GM13976 (cell line): ENCODE measurements around the gene REXO2.
A peak's percentile ranks its signal among the peaks of the same experiment; 100 is the strongest.

ENCODE experiments used
- DNase-seq: peaks from one replicate; pipeline ENCODE4 v3.0.0; 2012; ENCODE audit warnings: low spot score
- CTCF ChIP-seq: IDR thresholded peaks from 2 replicates; pipeline ENCODE4 v1.5.1; 2012; ENCODE audit warnings: borderline replicate concordance, mild to moderate bottlenecking; ENCODE audit not compliant: insufficient read depth; ENCODE audit errors: extremely low read depth, missing control alignments, control extremely low read depth
- in situ Hi-C: fragments of 300-500 bp; cut with MboI; formaldehyde crosslinking; loops from one replicate; pipeline ENCODE4 v1.12.0; 2022; ENCODE audit warnings: low sequenced_read_pairs, mixed read lengths, inconsistent platforms; ENCODE audit not compliant: unreplicated experiment

REXO2 gene

GRCh38 chr11:114399490-114400215, 39.6 kb upstream of the REXO2 start:
- in situ Hi-C loops = no loop called here
- TF ChIP-seq CTCF = no peak

GRCh38 chr11:114400216-114400914, 38.9 kb upstream of the REXO2 start, which contains the start of the genes C11orf71 and RBM7:
Gene C11orf71 (minus strand): TSS chr11:114400511. CDS start chr11:114400331, 180 bp downstream.
Gene RBM7 (plus strand): TSS chr11:114400666. CDS start chr11:114400672, 6 bp downstream.
- in situ Hi-C loops = no loop called here
- TF ChIP-seq CTCF = no peak
- peak; percentile 95 for DNase-seq

More at GRCh38 chr11:114399490-114400215, 39.6 kb upstream of the REXO2 start:
- no peak for DNase-seq

GRCh38 chr11:114400915-114401223, 38.4 kb upstream of the REXO2 start:
- no peak for TF ChIP-seq CTCF
- in situ Hi-C loops = no loop called here
- no peak for DNase-seq

- no peak for DNase-seq
- no peak for TF ChIP-seq CTCF
- in situ Hi-C loops = no loop called here
These were observed 38.0 kb upstream of the REXO2 start for GRCh38 chr11:114401311-114401710.

- TF ChIP-seq CTCF = no peak
- in situ Hi-C loops = no loop called here
- no peak for DNase-seq
These were observed 26.3 kb upstream of the REXO2 start for GRCh38 chr11:114412946-114413345.

- in situ Hi-C loops = no loop called here
- TF ChIP-seq CTCF = no peak
- DNase-seq = no peak
These were observed 25.3 kb upstream of the REXO2 start for GRCh38 chr11:114413958-114414357.
